Measurements from ENCODE around the gene PDE6B. TPM values are rescaled to one million over a fixed set of nuclear protein-coding genes. Genes with fewer than 3 reads are reported as not detected.

The PDE6B gene
- polyA plus RNA-seq, 1 donor from 2014 or later = 3.2 TPM

- H3K4me3 ChIP-seq (ENCODE audit: low read length) = no peak overlapping the region
- no peak overlapping the region for H3K9ac ChIP-seq (ENCODE audit: low read length)
- H2AFZ ChIP-seq (ENCODE audit: low read depth, low read length) = no peak overlapping the region
- H3K9me2 ChIP-seq (ENCODE audit: insufficient read depth, low read length) = no peaks in the 10 kb centered on the region
- no peaks in the 10 kb centered on the region for H3K27me3 ChIP-seq (ENCODE audit: insufficient read depth, low read depth, low read length)
- H4K20me1 ChIP-seq (ENCODE audit: insufficient read depth) = no peaks in the 10 kb centered on the region
- H3K36me3 ChIP-seq (ENCODE audit: insufficient read depth, low read length) = no peaks in the 10 kb centered on the region
- no peak overlapping the region for H3K27ac ChIP-seq (ENCODE audit: low read length)
- no peaks in the 10 kb centered on the region for H3K9me3 ChIP-seq (ENCODE audit: low read length)
- no peak for TF ChIP-seq SMC3 (conservative IDR thresholded peaks at IDR 0.05; ENCODE audit: poor library complexity)
- no peak for TF ChIP-seq RAD21 (conservative IDR thresholded peaks at IDR 0.05)
- TF ChIP-seq TAF1 (IDR thresholded peaks at IDR 0.05; ENCODE audit: low read depth) = no peak
- no peak for TF ChIP-seq CTCF (IDR thresholded peaks at IDR 0.05; ENCODE audit: poor library complexity, severe bottlenecking)
- TF ChIP-seq MXI1 (conservative IDR thresholded peaks at IDR 0.05; ENCODE audit: poor library complexity, severe bottlenecking) = no peak
- no peak for TF ChIP-seq POLR2AphosphoS5 (IDR thresholded peaks at IDR 0.05)
- no peak for TF ChIP-seq EZH2 (IDR thresholded peaks at IDR 0.05; ENCODE audit: borderline replicate concordance, insufficient read depth, low read length, poor library complexity, severe bottlenecking)
- TF ChIP-seq REST (IDR thresholded peaks at IDR 0.05; ENCODE audit: borderline replicate concordance) = no peak
- no peak for TF ChIP-seq EP300 (conservative IDR thresholded peaks at IDR 0.05; ENCODE audit: poor library complexity, severe bottlenecking)
- H3F3A ChIP-seq (ENCODE audit: insufficient read depth, low read length, poor library complexity, severe bottlenecking) = no peaks in the 10 kb centered on the region
- H3K4me2 ChIP-seq (ENCODE audit: low read length) = no peak overlapping the region
- no peaks in the 10 kb centered on the region for H3K79me2 ChIP-seq (replicated peaks; ENCODE audit: insufficient read depth, low read length)
Measured at GRCh38 chr4:604131-604530, 21.2 kb upstream of the PDE6B start.

- no peaks in the 10 kb centered on the region for H3K79me2 ChIP-seq (replicated peaks; ENCODE audit: insufficient read depth, low read length)
- no peak for TF ChIP-seq MXI1 (conservative IDR thresholded peaks at IDR 0.05; ENCODE audit: poor library complexity, severe bottlenecking)
- no peak for TF ChIP-seq SMC3 (conservative IDR thresholded peaks at IDR 0.05; ENCODE audit: poor library complexity)
- TF ChIP-seq RAD21 (conservative IDR thresholded peaks at IDR 0.05) = no peak
- no peak for TF ChIP-seq CTCF (IDR thresholded peaks at IDR 0.05; ENCODE audit: poor library complexity, severe bottlenecking)
- TF ChIP-seq TAF1 (IDR thresholded peaks at IDR 0.05; ENCODE audit: low read depth) = no peak
- no peak for TF ChIP-seq POLR2AphosphoS5 (IDR thresholded peaks at IDR 0.05)
- TF ChIP-seq REST (IDR thresholded peaks at IDR 0.05; ENCODE audit: borderline replicate concordance) = no peak
- no peak for TF ChIP-seq EP300 (conservative IDR thresholded peaks at IDR 0.05; ENCODE audit: poor library complexity, severe bottlenecking)
- H3K27me3 ChIP-seq (ENCODE audit: insufficient read depth, low read depth, low read length) = no peaks in the 10 kb centered on the region
- no peak overlapping the region for H3K4me3 ChIP-seq (ENCODE audit: low read length)
- peaks cover 5% of the 10 kb centered on the region for H3K9me3 ChIP-seq (ENCODE audit: low read length)
- H3F3A ChIP-seq (ENCODE audit: insufficient read depth, low read length, poor library complexity, severe bottlenecking) = no peaks in the 10 kb centered on the region
- no peak overlapping the region for H3K27ac ChIP-seq (ENCODE audit: low read length)
- H3K4me2 ChIP-seq (ENCODE audit: low read length) = no peak overlapping the region
- no peaks in the 10 kb centered on the region for H3K36me3 ChIP-seq (ENCODE audit: insufficient read depth, low read length)
- H3K9me2 ChIP-seq (ENCODE audit: insufficient read depth, low read length) = no peaks in the 10 kb centered on the region
- no peak overlapping the region for H3K9ac ChIP-seq (ENCODE audit: low read length)
- H4K20me1 ChIP-seq (ENCODE audit: insufficient read depth) = no peaks in the 10 kb centered on the region
- H2AFZ ChIP-seq (ENCODE audit: low read depth, low read length) = no peak overlapping the region
Measured at GRCh38 chr4:605702-606425, 19.5 kb upstream of the PDE6B start.
